HG02885 (cell line): Measurements from ENCODE around the gene LHX8.
"Not testable (repeated sequence)": the region's sequence is repeated elsewhere in the genome, so short reads cannot be mapped to it uniquely, and the experiment has no call there.

ENCODE experiments used
- ATAC-seq: cut with Tn5 transposase; IDR thresholded peaks from one replicate; pipeline ENCODE4 v1.9.1; 2021; ENCODE audit warnings: mild to moderate bottlenecking; ENCODE audit not compliant: unreplicated experiment, poor library complexity

The LHX8 gene

DNA sequence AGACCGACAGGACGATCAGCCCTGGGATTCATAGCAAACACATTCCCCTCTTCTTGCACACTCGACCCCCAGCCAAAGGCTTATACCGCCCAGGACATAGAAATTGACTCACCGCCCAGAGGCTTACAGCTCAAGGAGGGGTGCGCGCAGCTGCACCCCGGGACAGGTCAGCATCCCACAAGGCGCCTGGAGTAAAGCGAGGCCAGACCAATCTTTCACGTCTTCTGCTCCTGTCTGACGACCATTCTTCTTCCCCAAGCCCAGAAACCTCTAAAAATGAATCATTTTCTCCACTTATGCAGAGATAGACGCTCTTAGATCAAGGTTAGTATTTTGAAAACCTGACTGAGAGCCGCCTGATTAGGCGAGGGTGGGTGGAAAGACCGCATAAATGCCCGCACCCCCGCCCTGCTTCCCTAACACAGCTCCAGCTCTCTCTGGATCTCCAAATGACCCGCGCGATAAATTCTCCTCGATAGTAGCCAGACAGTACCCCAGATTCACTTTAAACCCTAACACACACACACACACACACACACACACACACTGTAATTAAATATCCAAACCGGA lies 1.9 kb upstream of the LHX8 start:
- ATAC-seq, result no peak

DNA sequence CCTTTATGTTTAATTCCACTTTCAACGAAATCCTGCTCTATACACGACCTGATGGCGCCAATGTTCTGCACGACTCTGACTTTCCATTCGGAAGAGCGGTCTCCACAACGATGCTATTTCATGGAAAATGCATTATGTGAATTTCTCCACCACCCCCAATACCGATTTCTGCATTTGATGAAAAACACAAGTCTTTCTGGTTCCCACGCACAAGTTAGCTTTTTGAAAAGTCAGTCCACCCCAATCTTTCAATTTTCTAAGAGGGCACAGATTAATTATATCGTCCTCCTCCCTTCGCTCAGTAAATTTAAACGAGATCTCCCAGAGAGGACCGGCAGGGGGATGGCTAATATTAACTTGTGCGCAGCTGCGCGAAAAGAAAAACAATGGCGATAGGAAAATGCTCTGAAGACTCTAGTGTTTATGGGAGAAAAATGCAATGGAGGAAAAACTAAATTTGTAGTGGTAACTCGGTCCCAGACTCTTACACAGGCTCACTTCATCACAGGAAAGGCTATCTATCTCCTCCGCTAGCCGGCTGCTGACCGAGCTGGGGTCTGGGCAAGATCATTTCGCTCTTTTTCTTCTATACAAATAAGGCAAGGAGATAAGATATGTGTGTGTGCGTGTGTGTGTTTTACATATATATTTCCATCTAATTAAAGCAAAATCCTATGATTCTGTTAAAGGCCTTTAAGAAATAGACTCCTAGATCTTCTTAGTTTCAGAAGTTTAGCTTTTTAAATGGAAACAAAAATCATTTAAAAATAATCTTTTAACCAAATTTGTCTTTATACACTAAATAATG lies 1.2 kb upstream of the LHX8 start:
- ATAC-seq, result no peak

DNA sequence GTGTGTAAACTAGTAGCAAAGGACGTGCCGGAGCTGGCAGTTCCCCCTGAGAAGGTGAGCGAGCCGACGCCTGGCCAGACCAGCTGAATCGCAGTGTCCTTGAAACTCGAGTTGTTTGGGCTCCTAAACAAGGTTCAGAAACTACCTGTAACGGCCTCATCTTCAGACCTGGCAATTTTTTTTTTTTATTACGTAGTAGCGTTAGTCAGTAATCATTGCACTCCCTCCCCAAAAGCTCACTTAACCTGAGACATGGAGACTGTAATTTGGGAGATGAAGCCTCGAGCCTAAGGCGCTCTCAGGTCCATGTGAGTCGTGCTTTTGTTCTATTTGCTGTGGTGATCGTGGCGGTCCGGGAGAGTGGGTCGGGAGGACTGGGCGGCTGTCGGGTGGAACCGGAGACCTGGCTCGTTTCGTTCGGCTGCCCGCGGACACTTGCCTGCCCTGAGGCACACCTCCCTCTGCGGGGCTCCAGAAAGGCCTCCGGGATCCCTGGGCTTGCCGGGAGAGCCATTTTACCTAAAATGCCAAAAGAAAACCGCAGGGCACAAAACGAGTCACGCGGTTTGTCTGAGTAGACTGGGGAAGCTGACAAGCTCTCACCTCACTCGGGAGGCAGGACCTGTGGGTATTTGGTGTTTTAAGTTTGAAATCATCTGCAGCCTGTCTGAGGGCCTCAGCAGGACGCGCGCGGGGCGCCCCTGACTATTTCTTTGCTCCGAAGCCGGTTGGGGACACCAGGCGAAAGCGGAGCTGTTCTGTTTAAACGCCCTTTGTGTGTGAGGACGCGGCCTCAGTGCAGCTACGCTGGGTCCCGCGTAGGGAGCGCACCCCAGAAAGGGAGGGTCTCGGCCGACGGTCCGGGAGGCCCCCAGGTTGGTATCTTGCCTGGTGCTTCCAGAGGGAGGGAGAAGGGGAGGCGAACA lies 722 bp downstream of the LHX8 start:
- peak; percentile 36 for ATAC-seq

DNA sequence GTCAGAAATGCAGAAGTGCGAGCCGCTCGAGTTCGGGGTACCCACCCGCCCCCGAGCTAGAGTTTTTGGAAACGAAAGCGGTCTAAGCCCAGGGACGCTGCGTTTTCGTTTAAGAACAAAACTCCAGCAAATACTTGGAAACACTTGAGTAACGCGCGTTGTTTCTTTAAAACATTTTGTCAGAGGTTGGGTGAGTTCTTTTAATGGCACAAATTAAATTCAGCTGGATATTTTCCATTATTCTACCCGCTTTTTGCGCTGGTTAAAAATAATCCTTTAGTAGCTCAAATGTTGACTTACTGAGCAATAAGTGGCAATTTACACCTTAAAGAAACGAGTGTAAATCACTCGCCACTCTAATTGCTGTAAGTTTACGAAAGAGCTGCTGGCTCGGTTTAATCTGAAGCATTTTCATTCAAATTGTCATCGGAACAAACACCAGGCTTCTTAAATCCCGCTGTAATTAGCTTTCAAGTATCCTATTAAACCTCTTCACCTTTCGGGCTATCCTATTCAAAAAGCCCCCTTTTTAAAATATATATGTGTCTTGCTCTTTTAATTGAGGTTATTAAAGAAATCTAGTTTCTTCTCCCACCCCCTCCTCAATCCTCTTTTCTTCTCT lies 1.5 kb downstream of the LHX8 start:
- peak; percentile 10 for ATAC-seq

- ATAC-seq, result no peak
Measured at GRCh38 chr1:75136195-75136815, 2.1 kb downstream of the LHX8 start.

DNA sequence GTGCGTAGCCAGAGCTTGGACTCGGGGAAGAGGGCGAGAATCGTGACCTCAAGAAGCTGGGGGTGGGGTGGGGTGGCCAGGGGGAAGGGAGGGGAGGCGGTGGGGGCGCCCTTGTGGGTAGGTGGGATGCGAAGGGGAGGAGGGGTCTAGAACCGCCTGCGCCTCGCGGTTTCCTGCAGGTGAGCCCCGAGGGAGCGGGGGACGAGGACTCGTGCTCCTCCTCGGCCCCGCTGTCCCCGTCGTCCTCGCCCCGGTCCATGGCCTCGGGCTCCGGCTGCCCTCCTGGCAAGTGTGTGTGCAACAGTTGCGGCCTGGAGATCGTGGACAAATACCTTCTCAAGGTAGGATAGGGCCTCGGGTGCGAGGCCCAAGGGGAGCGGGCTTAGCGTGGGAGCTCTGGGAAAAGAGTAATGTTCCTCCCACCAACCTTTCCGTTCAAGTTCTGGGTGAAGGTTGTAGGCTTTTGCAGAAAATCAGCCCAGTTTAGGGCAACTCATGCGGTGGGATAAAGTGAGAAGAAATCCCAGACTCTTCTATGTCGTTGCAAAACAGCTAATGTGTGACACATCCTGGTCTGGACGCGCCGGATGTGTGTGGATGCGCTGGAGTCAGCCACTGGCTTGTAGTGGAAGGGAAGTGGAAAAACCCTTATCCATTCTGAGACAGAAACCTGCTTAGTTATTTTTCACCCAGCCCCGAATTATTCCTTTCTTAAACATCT lies 2.9 kb downstream of the LHX8 start:
- no peak for ATAC-seq

GRCh38 chr1:75152092-75152491 lies 17.9 kb downstream of the LHX8 start:
- ATAC-seq, result no peak

DNA sequence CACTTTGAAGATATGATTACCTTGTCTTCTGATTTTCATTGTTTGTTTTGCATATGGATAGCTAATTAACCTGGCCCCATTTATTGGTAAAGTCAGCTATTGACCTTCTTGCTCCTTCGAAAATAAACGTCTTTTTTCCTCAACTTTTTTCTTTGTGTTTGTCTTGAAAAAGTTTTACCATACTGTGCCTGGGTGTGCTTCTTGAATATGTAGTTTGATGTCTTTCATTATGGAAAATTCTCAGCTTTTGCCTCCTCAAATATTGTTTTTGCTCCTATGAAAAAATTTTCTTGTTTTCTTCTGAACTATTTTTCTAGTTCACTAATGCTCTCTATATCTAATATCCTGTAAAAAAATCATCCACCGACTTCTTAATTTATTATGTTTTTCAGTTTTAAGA lies 25.0 kb downstream of the LHX8 start:
- ATAC-seq, result no peak

DNA sequence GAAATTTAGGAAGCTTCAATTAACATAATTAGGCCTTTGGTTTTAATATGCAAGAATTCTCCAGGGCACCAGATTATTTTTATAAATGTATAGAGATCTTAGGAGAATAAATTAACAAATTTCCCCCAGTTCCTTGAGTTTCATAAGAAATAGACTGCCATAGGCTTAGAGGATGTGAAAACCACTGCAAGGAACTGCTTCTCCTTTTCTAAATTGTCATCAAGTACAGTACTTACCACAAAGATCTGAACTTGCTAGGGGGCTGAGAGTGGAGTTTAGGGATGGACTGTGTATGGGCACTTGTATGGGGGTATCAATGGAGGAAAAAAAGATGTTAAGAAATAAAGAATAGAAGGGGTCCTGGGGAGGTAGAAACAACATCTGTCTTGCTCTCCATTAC lies 31.1 kb downstream of the LHX8 start:
- peak; percentile 59 for ATAC-seq

- no peak for ATAC-seq
Measured at GRCh38 chr1:75166821-75167220, 32.6 kb downstream of the LHX8 start.

DNA sequence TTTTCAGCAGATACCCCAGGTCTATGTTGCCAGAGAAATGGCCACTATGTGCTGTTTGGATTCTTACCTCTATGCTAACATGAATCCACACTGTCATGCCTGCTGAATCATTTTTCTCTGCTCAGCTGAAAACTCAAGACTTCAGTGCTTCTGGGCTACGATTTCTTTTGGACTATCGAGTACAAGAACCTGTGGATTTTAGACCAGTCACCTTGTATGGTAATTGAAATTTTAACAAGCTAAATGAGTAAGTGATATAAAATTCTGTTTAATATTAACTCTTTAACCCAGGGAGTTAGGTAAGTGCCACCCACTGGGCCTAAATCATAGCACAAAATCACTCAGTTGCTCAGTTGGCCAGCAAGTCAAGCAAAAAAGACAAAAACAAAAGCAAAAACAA lies 35.8 kb downstream of the LHX8 start:
- no peak for ATAC-seq

- ATAC-seq, result no peak
Measured at GRCh38 chr1:75170981-75171380, 36.8 kb downstream of the LHX8 start.

DNA sequence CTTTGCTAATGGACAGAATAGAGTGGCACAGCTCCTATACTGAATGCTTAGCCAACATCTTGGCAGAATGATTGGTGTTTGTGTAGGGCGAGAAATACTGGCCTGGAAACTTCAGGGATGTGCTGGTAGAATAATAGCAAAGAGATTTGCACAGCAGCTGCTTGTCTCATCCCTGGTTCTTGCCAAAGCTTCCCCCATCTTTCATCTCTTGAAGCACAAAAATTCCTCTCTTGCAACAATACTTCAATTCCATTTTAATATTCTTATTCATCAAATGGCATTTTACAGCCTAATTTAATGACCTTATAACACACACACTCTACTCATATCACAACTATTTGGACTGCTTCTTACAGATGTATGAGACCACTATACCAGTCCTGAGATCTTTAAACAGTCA lies 37.7 kb downstream of the LHX8 start:
- ATAC-seq, result no peak

- no peak for ATAC-seq
Measured at GRCh38 chr1:75172556-75172955, 38.4 kb downstream of the LHX8 start.

DNA sequence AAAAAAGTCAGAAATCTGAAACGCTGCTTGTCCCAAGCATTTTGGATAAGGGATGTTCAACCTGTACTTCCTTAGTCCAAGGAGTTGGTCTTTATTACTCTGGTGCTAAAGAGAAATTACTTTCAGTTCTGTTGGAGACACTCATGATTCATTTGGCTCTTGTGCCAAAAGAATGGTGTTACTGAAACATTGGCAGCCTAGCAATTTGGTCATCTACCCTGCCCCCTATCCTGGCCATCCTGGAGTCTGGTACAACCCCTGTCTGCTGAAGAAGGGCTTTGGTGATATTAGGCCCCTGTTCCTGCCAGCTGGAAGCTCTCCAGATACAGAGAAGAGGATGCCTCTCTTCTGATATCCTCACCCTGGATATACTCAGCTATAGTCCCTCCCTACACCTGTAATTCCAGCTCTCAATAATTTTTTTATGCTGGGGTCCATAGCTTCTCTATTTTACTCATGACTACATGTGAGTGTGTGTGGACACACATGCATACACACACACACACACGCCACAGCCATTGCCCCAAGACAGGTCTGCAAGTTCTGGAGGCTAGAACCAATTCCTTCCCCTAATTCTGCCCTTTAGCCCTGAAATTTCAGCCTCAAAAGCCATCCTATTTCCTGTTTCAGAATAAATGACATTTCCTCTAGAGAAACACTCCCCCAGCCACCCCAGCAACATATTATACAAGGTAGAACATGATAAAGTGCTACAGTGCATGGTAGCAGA lies 40.0 kb downstream of the LHX8 start:
- ATAC-seq, result no peak

DNA sequence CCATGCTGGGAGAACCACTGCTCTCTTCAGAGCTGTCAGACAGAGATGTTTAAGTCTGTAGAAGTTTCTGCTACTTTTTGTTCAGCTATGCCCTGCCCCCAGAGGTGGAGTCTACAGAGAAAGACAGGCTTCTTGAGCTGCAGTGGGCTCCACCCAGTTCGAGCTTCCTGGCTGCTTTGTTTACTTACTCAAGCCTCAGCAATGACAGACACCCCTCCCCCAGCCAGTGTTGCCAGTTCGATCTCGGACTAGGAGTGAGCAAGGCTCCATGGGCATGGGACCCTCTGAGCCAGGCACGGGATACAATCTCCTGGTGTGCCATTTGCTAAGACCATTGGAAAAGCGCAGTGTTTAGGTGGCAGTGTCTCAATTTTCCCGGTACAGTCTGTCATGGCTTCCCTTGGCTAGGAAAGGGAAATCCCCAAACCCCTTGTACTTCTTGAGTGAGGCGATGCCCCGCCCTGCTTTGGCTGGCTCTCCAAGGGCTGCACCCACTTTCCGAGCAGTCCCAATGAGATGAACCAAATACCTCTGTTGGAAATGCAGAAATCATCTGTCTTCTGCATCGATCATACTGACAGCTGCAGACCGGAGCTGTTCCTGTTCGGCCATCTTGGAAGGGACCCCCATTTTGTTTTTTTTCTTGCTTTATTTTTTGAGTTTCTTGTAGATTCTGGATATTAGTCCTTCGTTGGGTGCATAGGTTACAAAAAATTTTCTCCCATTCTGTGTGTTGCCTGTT lies 47.2 kb downstream of the LHX8 start:
- not testable (repeated sequence) for ATAC-seq

DNA sequence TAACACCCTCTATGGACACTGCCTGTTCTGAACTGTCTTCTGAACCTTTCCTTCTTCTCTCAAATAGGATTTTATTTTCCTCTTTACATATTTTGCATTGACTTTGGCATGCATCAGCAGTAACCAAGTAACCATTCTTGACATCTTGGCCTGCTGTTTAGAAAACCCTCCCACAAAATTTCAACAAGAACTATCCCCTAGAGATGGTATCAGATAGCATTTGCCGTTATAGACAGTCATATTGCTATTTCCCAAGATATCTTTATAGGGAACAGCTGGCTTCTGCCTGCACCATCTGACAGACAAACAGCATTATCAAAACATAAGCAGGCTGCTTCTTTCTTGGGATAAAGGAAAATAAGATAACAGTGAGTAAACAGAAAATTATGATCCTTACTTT lies 54.7 kb downstream of the LHX8 start:
- no peak for ATAC-seq

DNA sequence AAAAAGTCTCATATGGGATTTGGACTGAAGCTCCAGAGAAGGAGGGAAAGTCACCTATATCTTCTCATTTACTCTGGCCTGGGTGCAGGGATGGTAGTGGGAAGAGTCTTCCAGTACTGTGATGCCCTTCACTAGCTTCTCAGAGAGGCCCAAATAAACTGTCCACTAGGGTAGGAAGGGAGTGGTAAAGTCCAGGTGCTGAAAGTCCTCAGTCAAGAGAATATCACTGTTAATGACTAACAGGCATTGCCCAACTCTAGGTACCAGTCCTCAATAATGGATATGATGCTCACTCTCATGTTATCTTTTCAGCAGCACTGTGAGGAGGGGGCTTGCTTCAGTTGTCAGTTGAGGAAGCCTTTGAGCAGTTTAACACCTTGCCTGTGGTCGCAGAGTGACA lies 64.0 kb downstream of the LHX8 start:
- ATAC-seq, result no peak
